Ramos (cell line): ENCODE data around the gene SMIM45.

Experiments
- in situ Hi-C: fragments of 300-500 bp; cut with MboI; formaldehyde crosslinking; loops from one replicate; pipeline ENCODE4 v1.14.3; 2022; ENCODE audit warnings: low sequenced_read_pairs; ENCODE audit not compliant: unreplicated experiment

The SMIM45 gene

DNA sequence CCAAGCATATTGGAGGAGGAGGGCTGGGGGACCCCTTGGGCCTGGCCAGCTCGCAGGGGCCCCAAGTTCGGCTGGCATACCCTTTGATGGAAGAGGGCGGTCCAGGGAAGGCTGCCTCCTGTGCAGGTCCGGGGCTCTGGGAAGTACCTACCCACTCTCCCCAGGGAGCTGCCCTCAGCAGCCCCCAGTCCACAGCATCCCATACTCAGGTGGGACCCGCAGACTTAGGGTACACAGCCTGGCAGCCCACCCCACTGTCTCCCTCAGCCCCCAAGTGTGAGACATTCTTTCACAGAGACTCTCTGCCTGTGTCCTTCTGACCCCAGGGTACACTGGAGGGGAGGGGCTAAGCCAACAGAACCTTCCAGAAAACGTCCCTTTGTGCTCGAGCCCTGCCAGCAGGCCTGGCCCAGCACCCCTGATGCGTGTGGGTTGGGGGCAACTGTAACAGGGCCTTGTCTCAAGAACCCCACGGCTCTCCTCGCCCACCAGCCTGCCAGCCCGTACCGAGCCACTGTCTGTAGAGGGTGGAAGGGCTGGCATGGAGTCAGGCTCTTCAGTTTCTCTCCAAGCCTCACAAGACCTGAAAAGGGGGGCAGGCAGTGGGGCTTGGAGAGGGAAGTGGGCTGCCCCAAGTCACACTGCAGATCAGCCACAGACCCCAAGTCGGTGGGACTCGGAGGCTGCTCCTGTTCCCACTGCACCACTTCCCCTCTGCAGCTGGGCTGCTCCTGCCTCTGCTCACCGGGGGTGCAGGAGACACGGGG is 18.4 kb upstream of the SMIM45 start:
- in situ Hi-C loops = no loop called here

DNA sequence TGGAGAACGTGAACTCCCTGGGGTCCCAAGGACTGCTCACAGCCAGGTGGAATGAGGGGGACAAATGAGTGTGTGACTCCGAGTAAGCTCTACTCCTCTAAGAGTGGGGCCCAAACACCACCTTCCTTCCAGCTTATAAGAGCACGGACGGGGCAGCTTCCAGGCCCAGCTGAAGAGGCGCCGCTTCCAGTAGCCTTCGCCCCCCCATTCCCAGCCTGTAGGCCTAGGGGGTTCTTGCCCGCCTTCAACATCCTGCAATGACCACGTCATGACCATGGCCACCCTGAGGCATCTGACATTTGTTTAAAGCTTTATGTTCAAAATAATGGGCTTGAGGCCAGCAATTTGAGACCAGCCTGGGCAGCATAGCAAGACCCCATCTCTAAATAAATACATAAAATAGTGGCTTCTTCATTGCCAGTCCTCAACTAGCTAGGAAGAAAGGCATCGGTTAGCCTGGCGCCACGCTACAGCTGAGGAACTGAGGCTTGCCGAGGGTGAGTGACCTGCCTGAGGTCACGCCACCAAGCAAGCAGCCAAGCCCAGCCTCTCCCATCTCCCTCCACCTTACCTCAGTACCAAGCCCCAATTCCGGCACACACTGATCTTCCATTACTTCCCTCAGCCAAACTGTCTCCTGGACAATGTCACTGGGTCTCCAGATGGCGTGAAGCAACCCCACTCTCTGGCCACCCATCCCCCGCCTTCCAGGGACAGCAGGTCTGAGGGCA is 17.5 kb upstream of the SMIM45 start:
- in situ Hi-C loops = no loop called here

DNA sequence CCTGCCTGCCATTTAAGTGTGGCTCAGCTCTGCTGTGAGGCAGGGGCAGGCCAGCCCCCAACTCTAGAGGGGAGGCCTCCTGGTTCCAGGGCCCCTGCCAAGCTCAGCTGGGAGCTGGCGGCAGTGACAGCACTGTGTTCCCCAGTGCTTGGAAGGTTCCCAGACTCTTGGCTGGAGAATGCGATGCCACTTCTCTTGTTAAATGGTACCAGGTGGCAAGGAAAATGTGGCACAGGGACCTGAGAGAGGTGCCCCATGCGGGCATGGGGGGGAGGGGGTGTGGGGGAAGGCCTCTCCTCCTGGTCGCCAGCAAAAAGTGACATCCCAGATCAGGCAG is 17.0 kb upstream of the SMIM45 start:
- in situ Hi-C loops = no loop called here

DNA sequence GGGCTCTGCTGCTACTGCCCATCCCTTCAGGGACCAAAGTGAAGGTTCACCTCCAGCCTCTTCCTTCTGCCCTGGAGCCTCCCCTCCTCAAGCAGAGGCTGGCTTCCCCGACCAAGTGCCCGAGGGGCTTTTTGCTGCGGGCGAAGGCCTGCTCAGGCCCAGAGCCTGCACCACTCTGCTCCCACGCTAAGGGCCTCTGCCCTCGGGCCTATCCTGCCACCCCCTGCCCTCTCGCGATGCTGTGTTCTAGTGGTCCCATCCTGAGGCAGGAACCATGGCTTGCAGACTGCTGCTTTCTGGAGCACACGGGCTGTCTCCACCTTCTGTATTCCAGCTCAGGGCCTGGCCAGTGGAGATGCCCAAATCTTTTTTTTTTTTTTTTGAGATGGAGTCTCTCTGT is 16.4 kb upstream of the SMIM45 start:
- in situ Hi-C loops = no loop called here

DNA sequence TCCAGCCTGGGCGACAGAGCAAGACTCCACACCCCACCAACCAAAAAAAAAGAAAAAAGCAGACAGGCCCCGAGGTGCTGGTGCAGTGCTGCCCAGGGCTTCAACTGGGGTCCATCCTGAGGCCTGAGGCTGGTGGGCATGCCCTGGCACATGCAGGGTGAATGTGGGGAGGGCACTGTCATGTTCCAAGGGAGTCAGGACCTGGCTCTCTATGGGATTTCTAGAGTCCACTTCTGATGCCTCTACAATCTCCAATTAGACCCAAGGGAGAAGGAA is 15.1 kb upstream of the SMIM45 start:
- in situ Hi-C loops = no loop called here

DNA sequence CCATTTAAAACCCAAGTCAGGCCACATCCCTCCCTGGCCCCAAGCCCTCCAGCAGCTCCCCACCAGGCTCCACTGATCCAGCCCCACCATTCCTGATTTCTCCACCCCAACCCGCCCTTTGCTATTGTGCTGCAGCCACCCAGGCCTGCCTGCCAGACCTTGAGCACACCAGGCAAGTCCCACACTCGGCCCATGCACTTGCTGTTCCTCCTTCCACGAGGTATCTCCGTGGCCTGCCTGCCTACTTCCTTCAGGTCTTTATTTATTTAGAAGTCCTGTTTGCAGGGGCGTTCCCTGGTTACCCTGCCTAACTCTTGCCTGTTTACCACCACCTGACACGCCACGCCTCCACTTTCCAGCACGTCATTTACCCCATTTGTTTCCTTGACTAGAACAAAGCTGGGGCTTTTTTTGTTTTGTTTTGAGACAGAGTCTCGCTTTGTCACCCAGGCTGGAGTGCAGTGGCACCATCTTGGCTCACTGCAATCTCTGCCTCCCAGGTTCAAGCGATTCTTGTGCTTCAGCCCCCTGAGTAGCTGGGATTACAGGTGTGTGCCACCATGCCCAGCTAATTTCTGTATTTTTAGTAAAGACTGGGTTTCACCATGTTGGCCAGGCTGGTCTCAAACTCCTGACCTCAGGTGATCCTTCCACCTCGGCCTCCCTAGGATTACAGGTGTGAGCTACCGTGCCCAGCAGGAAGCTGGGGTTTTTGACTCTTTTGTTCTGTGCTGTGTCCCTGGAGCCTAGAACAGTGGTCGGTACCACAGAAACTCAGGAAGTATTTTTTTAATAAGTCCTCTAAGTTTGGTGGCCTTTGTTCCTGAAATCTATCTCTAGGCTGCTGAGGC is 11.7 kb upstream of the SMIM45 start:
- in situ Hi-C loops = loop anchor here (5.0 kb wide), 1 partner anchor 243 kb away; the partner anchor contains the start of gene MEI1

DNA sequence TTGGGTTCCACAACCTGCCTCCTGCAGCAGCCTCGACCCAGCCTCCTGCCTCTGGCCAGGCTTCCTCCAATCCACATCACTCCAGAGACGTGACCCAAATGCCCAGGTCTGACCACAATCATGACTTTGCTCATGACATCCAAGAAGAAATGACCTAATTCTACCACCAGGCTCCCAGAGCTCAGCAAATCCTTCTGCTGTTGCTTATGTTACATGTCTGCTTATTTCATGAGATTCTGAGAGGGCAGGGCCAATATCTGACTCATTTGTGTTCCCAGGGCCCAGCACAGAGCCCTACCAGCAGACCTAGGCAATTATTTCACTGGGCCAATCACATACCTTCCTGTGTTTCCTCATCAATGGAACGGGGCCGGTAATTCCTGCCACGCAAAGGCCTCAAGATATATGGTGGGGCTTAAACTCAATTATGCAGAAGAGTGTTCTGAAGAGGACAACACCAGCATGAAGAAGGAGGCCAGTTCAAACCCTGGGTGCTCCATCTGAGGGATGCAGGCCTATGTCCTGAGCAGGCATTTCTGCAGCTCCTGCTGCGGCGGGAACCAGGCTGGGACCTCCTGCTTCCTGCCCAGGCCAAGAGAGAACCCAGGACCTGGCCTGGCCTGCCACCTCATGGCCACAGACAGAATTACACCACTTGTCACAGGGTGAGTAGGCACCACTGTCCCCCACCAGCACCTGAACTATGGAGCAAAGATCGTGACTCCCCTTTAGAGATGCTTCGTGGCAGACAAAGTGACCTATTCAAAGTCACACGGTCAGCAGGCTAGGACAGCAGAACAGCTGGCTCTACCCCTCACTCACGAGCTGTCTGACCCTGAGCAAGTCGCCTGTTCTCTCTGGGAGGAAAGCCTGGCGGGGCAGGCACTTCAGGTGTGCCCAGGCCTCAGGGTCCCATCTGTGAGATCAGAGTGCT is 10.9 kb upstream of the SMIM45 start:
- in situ Hi-C loops = loop anchor here (5.0 kb wide), 1 partner anchor 244 kb away; the partner anchor contains the start of gene MEI1

DNA sequence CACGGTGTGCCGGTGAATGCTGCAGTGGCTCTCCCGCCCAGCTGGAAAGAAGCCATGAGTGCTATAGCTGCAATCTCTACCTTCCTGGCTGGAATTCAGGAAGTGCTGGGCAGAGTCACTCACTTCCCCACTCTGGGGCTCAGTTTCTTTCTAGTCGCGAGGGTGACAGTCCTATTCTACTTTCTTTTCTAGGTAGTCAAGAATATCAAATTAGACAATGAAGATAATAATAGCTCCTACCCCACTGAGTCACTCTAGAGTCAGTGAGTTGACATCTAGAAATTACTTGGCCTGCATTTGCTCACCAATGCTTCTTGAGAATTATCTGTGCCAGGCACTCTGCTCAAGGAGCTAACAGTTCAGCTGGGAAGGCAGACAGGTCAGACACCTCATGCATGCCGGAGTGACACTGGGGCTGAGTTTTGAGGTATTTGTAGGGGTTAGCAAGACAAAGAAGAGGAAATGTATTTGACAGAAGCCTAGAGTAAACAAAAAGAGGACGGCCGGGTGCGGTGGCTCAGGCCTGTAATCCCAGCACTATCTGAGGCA is 8.2 kb upstream of the SMIM45 start:
- in situ Hi-C loops = loop anchor here (5.0 kb wide), 1 partner anchor 246 kb away; the partner anchor contains the start of gene MEI1

DNA sequence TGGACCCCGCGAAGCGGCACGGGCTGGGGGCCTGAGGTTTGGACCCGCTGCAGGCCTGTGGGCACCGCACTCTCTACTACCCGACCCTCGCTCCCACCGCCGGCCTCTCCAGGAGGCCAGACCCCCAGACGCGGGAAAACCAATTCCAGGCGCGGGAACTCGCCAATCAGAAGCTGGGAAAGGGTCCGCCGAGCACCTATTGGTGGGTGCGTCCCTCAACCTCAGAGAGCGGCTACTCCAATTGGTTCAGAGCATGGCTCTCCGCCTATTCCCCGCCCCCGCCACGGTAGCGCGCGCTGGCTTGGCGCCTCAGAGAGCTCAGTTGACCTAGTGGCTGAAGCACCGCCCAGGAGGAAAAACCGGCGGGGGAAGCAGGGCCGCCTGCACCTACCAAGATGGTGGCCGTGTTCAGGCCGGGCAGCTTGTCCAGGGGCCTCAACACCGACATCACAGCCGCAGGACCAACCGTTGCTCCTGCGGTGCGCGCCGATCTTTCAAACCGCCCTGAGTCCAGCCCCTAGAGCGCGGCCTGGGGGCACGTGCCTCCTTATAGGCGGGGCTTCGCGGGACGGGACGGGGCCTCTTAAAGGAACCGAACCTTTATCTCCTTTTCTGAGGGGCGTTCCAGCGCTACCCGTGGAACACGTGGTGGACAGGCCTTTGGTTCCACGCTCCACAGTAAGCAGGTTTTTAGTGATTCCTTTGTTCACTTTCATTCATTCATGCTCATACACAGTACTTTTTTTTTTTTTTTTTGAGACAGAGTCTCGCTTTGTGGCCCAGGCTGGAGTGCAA is 5.1 kb upstream of the SMIM45 start, which contains the start of gene CENPM:
Gene CENPM (minus strand): TSS at position 524 of the 795 bp plus-strand sequence. CDS start 76 bp downstream, at position 448.
- in situ Hi-C loops = loop anchor here (5.0 kb wide), 1 partner anchor 125 kb away; no protein-coding TSS in a partner anchor

DNA sequence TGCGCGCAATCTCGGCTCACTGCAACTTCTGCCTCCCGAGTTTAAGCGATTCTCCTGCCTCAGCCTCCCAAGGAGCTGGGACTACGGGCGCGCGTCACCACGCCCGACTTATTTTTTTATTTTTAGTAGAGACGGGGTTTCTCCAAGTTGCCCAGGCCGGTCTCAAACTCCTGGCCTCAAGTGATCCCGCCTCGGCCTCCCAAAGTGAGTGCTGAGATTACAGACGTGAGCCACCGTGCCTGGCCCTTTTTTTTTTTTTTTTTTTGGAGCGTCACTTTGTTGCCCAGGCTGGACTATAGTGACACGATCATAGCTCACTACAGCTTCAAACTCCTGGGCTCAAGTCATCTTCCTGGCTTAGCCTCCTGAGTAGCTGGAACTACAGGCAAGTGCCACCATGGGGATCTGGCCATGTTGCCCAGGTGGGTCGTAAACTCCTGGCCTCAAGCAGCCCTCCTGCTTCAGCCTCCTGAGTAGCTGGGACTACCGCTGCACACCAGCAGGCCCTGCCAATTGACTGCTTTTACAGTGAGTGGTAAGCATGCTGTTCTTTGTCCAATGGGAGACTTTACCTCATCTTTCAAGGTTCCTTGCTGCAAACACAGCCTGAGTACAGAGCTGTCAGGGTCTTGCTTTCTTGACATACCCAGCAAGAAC is 4.4 kb upstream of the SMIM45 start:
- in situ Hi-C loops = loop anchor here (5.0 kb wide), 1 partner anchor 125 kb away; no protein-coding TSS in a partner anchor

DNA sequence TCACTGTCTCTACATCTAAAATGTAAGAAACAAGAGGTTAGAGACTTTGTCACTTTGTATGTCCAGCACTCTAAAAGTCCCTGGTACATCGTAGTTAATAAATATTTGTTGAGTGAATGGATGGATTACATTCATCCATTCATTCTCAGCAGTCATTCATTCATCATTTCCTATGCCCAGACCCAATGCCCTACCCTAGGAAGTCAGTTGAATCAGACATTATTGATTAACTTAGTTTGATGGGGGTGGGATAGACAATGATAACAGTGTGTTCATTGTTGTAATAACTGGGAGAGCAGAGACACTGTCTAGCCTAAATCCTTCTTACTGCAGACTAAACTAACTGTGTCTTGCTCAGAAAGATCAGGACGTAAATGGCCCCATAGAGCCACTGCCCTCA is 3.8 kb upstream of the SMIM45 start:
- in situ Hi-C loops = loop anchor here (5.0 kb wide), 1 partner anchor 126 kb away; no protein-coding TSS in a partner anchor

DNA sequence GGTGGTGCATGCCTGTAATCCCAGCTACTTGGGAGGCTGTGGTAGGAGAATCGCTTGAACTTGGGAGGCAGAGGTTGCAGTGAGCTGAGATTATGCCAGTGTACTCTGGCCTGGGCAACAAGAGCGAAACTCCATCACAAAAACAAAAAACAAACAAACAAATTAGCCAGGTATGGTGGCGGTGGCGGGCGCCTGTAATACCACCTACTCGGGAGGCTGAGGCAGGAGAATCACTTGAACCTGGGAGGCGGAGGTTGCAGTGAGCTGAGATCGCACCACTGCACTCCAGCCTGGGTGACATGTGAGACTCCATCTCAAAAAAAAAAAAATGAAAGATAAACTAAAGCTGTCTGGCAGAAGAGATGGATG is 3.0 kb upstream of the SMIM45 start:
- in situ Hi-C loops = loop anchor here (5.0 kb wide), 1 partner anchor 127 kb away; no protein-coding TSS in a partner anchor

DNA sequence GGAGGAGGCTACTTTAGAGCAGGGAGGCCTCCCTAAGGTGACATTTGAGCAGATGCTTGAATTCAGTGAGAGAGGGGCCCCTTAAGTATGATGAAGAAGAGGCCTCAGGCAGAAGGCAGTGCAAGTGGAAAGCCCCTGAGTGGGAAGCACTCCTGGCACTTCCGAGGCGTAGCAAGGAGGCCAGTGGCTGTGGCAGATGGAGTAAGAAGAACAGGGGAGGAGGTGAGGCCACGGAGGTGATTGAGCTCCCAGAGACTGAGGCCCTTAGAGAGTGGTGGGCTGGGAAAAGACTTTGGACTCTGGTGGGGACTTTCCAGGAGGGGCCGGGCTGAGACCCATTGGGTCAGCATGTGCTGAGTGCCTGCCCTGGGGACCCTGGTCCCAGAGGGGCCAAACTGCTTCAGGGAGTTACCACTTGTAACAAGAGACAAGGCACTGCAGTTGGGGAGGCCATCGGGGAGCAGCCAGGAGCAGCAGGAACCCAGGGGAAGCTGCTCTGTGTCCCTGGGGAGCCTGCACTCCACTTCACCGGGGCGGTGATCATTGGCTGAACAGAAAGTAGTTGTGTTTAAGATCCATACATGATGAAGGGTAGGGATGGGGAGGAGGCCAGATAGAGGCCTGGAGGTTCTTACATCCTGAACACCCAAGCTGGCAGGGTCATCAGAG is 2.5 kb upstream of the SMIM45 start:
- in situ Hi-C loops = loop anchor here (5.0 kb wide), 1 partner anchor 127 kb away; no protein-coding TSS in a partner anchor

DNA sequence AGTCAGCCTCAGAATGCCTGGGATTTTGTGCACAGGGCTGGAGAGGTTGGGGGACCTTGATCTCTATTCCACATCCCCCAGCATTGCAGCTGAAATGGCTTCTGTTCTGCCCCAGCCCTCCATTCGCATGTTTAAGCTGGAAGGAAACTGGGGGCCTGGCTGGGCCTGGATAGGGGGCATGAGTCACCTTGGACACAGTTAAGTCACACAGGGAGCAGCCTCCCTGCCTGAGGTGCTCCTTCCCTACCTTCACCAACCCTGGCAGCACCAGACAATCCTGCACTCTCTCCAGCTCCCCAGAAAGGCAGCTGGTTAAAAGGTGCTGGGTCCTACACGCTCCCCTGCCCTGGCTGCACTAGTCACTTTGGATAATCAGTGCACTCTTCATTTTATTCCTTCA is 763 bp downstream of the SMIM45 start:
- in situ Hi-C loops = no loop called here

DNA sequence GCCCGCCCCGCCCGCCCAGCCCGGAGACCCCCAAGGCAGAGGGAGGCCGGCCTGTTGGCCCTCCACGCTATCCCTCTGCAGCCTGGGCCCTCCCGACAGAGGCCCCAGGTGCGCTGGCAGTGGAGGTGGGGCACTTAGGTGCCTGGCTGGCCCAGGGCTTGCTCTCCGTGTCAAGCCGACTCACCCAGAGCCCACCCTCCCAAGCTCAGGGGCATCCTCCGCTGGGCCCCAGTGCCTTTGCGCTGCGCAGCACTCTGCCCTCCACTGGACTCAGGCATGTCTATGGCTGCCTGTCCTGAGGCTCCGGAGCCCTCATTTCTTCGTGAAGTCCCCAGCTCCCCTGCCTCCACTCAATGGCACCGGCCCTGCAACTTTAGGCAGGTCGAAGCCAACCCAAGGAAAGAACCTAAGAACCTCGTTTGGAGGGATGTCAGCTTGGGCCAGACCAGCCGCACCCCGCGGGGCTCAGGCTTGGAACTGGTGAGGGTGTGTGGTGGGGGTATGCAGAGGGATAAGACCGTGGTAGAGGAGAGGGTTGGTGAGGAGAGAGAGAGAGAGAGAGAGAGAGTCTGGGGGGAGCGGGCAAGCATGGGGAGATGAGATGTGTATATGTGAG is 6.1 kb downstream of the SMIM45 start:
- in situ Hi-C loops = no loop called here

DNA sequence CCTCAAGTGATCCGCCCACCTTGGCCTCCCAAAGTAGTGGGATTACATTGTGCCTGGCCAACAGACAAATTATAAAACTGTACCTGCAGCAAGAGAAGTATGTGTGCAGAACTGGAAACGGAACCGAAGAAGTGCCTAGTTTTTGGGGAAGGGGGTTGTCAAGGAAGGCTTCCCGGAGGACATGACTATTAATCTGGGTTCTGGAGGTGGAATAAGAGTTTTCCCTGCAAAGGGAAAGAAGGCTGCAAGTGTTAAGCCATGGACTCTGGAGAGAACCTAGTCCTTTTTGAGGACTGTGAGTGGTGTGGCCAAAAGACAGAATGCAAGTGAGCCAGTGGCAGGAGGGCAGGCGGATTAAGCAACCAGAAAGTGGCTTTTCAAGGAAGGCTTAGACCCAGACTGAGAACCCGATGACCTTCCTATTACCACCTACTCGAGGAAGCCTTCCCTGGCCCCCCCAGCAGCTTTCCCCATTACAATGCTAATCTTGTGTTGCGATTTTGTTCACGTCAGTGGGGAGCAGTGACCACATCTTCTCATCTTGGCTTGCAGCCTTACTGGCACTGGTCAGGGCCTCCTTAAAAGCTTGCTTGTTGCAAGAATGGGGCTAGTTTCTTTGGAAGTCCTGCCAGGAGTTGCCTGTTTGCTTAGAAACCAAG is 11.6 kb downstream of the SMIM45 start:
- in situ Hi-C loops = loop anchor here (10.0 kb wide), 2 partner anchors 151 to 471 kb away; partner anchors contain the start of gene NFAM1
